Colonic mucosa (tissue), 4 donors: ENCODE measurements around the gene OMG. TPM values are rescaled to one million over a fixed set of nuclear protein-coding genes. Genes with fewer than 3 reads are reported as not detected.

Experiments used
- DNase-seq: peaks from one replicate; pipeline ENCODE4 v3.0.0-alpha.2; 2020
- H3K27ac ChIP-seq: fragments of 200-600 bp; one replicate; pipeline ENCODE4 v1.8.0; 2021
- H3K27me3 ChIP-seq: fragments of 200-600 bp; one replicate; pipeline ENCODE4 v1.8.0; 2021
- H3K36me3 ChIP-seq: fragments of 200-600 bp; one replicate; pipeline ENCODE4 v1.8.0; 2021
- H3K4me1 ChIP-seq: fragments of 200-600 bp; one replicate; pipeline ENCODE4 v1.8.0; 2021; ENCODE audit warnings: mild to moderate bottlenecking
- H3K4me3 ChIP-seq: fragments of 200-600 bp; one replicate; pipeline ENCODE4 v1.8.0; 2021
- H3K9ac ChIP-seq, 2 donors: one replicate each; pipeline ENCODE4 v1.7.0; 2013; ENCODE audit warnings: control low read depth in 2 of 2, low read depth in 2 of 2, low read length in 2 of 2
- H3K9me3 ChIP-seq: fragments of 200-600 bp; one replicate; pipeline ENCODE4 v1.8.0; 2021
- intact Hi-C: fragments of 100-400 bp; cut with DNase I; formaldehyde crosslinking; loops from one replicate; pipeline ENCODE4 v1.14.1; 2022
- total RNA-seq, 2 donors: library from RNA; stranded (reverse); fragmentation: NEBNext Ultra II Directional in 1 of 2; extraction: Animal tissue kit (Norgen Biotek cat#: 25700) in 1 of 2; gene quantifications; one replicate each; pipeline ENCODE4 v1.2.1, GENCODE V29; 2021
- TF ChIP-seq, protein P1 (sequence below): fragments of 200-600 bp; IDR thresholded peaks from one replicate; pipeline ENCODE4 v1.8.0; 2022; ENCODE audit warnings: antibody characterized with exemption, mild to moderate bottlenecking
- donor health status: healthy.
- donor health status: DM: no; HTN: no; CAD: no.
- donor health status: DM: no; HTN: no; CAD: no.

The OMG gene
- total RNA-seq, 2 donors from 2014 or later = 0.40 TPM; not detected in 1

DNA sequence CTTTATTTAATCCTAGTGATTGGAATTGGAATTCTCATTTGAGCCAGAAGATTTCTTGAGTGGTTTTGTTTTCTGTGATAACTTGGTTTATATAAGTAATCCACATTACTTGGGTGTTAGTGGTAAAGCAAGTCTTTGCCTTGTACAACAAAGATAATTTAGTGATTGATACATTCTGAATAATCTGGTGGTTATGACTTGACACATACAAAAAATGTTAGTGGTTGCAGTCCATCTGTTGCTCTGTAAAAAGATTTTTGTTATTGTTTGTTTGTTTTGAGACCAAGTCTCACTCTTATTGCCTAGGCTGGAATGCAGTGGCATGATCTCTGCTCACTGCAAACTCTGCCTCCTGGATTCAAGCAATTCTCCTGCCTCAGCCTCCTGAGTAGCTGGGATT lies 13.2 kb downstream of the OMG start:
- no peak overlapping the region for H3K27ac ChIP-seq
- H3K4me1 ChIP-seq = no peaks in the 10 kb centered on the region
- no peak for DNase-seq
- TF ChIP-seq, protein P1, sequence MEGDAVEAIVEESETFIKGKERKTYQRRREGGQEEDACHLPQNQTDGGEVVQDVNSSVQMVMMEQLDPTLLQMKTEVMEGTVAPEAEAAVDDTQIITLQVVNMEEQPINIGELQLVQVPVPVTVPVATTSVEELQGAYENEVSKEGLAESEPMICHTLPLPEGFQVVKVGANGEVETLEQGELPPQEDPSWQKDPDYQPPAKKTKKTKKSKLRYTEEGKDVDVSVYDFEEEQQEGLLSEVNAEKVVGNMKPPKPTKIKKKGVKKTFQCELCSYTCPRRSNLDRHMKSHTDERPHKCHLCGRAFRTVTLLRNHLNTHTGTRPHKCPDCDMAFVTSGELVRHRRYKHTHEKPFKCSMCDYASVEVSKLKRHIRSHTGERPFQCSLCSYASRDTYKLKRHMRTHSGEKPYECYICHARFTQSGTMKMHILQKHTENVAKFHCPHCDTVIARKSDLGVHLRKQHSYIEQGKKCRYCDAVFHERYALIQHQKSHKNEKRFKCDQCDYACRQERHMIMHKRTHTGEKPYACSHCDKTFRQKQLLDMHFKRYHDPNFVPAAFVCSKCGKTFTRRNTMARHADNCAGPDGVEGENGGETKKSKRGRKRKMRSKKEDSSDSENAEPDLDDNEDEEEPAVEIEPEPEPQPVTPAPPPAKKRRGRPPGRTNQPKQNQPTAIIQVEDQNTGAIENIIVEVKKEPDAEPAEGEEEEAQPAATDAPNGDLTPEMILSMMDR = no peak
- intact Hi-C loops = no loop called here
- H3K9ac ChIP-seq = no peak overlapping the region
- H3K9me3 ChIP-seq = no peaks in the 10 kb centered on the region
- H3K4me3 ChIP-seq = no peak overlapping the region
- H3K27me3 ChIP-seq = no peaks in the 10 kb centered on the region
- no peaks in the 10 kb centered on the region for H3K36me3 ChIP-seq

DNA sequence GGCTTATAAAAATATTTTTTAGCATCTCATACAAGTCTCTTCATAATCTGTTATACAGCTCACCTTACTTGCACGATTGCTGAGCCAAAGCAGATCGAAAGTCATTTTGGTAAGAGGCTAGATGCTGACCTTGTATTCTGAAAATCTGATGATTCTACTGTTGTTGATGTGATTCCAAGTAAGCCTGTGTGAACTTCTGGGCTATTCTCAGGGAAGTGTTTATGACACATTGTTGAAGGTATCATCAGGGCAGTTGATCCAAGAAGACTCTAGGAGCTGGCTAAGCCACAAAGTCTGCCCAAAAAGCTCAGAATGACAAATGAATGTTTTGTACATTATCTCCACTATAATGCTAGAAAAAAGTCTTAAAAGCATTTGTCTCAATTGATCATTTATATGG lies 16.0 kb downstream of the OMG start:
- H3K9me3 ChIP-seq = no peaks in the 10 kb centered on the region
- no peak overlapping the region for H3K27ac ChIP-seq
- no peaks in the 10 kb centered on the region for H3K4me1 ChIP-seq
- H3K27me3 ChIP-seq = no peaks in the 10 kb centered on the region
- DNase-seq = no peak
- intact Hi-C loops = no loop called here
- H3K9ac ChIP-seq = no peak overlapping the region
- TF ChIP-seq, protein P1 = no peak
- H3K4me3 ChIP-seq = no peak overlapping the region
- H3K36me3 ChIP-seq = no peaks in the 10 kb centered on the region

GRCh38 chr17:31279401-31279800 lies 17.6 kb downstream of the OMG start:
- Histone ChIP-seq H3K27me3 (no peaks in the 10 kb centered on the region), H3K27ac (no peak overlapping the region), H3K9me3 (no peaks in the 10 kb centered on the region), H3K9ac (no peak overlapping the region), H3K36me3 (no peaks in the 10 kb centered on the region), H3K4me1 (no peaks in the 10 kb centered on the region), H3K4me3 (no peak overlapping the region)
- no peak for DNase-seq
- TF ChIP-seq, protein P1 = no peak
- intact Hi-C loops = no loop called here

- Histone ChIP-seq H3K4me1 (no peaks in the 10 kb centered on the region), H3K27ac (no peak overlapping the region), H3K4me3 (no peak overlapping the region), H3K36me3 (no peaks in the 10 kb centered on the region), H3K9ac (no peak overlapping the region), H3K27me3 (no peaks in the 10 kb centered on the region), H3K9me3 (no peaks in the 10 kb centered on the region)
- TF ChIP-seq, protein P1 = no peak
- no peak for DNase-seq
- intact Hi-C loops = no loop called here
These were observed 21.9 kb downstream of the OMG start for GRCh38 chr17:31275116-31275515.

GRCh38 chr17:31274252-31274651 lies 22.8 kb downstream of the OMG start:
- Histone ChIP-seq H3K36me3 (no peaks in the 10 kb centered on the region), H3K27ac (no peak overlapping the region), H3K9me3 (no peaks in the 10 kb centered on the region), H3K27me3 (no peaks in the 10 kb centered on the region), H3K4me3 (no peak overlapping the region), H3K9ac (no peak overlapping the region), H3K4me1 (no peaks in the 10 kb centered on the region)
- intact Hi-C loops = no loop called here
- DNase-seq = no peak
- TF ChIP-seq, protein P1 = no peak

DNA sequence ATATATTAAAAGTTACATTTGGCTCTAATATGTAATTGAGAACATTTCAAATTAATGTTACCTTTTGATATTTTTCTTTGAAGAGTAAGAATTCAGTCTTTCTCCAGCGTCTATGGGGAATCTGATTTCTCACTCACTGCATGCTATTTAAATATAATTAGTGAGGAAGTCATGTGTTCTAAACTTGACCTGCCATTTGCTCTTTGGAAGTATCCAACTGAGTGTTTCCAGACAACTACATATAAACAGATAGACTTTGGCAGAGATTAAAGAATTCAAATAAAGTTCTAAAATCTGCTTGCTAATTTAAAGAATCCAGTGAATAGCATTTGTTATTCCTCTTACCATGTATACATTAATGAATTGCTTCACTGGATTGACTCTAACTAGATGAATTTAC lies 23.5 kb downstream of the OMG start:
- intact Hi-C loops = no loop called here
- H3K4me1 ChIP-seq = no peaks in the 10 kb centered on the region
- no peaks in the 10 kb centered on the region for H3K36me3 ChIP-seq
- H3K9me3 ChIP-seq = no peaks in the 10 kb centered on the region
- no peak overlapping the region for H3K4me3 ChIP-seq
- no peak overlapping the region for H3K9ac ChIP-seq
- no peak for DNase-seq
- H3K27me3 ChIP-seq = no peaks in the 10 kb centered on the region
- H3K27ac ChIP-seq = no peak overlapping the region
- TF ChIP-seq, protein P1 = no peak
